DMS114 treated with DMSO at 0.1 percent for 48 hours (cell line): ENCODE data around the gene FCRL4.
"Not testable (repeated sequence)": the region's sequence is repeated elsewhere in the genome, so short reads cannot be mapped to it uniquely, and the experiment has no call there.

Source experiments
- DNase-seq: peaks from one replicate; lab custom pipeline; 2025; ENCODE audit not compliant: unreplicated experiment; lab: John Stamatoyannopoulos, UW

FCRL4 gene

GRCh38 chr1:157551694-157552693 is 45.9 kb downstream of the FCRL4 start, which contains the start of gene FCRL5:
TSS of gene FCRL5 (minus strand) at chr1:157552515. CDS start at chr1:157552362, 153 bp downstream.
- no peak for DNase-seq

DNA sequence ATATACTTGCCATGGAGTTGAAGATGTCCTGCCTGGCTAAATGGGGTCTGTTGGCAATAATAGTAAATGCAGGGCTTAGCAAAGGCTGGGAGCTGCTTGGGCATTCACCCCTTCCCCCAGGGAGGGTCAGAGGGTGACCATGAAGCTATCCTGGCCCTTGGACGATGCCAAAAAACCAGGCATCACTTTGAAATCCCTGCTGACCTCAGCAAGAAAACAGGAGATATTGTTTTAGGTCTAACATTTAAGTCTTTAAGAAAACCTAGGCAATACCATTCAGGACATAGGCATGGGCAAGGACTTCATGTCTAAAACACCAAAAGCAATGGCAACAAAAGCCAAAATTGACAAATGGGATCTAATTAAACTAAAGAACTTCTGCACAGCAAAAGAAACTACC is 49.8 kb downstream of the FCRL4 start:
- DNase-seq = not testable (repeated sequence)

DNA sequence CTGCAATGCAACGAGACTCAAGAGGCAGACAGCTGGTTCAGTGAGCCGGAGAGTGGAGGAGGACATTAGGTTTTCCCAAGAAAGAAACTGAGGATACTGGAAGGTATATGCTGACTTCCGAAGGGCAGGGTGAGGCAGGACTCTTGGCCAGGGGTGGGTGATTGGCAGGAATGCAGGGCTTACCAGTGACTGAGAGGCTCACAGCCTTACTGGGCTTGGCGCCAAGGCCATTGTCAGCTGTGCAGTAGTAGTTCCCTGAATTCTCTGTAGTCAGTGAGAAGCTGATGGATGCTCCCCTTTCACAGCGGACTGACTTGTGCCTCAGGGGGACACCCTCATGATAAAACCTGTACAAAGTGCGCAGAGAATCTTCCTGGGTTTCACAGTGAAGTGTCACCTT is 55.2 kb downstream of the FCRL4 start:
- DNase-seq = no peak

DNA sequence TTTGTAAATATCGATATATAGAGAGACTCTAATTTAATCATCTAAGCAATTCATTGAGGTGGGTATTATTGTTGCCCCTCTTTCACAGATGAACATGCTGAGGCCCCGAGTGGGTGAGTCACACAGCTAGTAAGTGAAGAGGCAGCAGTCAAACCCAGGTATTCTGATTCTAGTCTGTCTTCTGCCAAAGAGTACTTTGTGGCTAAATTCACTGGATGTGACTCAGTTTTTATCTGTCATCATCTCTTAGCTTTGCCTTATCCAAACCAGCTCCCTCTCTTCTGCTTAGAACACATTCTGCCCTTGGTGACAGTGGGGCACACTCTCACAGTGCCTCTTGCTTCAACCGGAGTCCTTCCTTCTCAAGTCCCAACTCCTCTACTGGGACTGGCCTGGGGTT is 57.0 kb downstream of the FCRL4 start:
- no peak for DNase-seq

DNA sequence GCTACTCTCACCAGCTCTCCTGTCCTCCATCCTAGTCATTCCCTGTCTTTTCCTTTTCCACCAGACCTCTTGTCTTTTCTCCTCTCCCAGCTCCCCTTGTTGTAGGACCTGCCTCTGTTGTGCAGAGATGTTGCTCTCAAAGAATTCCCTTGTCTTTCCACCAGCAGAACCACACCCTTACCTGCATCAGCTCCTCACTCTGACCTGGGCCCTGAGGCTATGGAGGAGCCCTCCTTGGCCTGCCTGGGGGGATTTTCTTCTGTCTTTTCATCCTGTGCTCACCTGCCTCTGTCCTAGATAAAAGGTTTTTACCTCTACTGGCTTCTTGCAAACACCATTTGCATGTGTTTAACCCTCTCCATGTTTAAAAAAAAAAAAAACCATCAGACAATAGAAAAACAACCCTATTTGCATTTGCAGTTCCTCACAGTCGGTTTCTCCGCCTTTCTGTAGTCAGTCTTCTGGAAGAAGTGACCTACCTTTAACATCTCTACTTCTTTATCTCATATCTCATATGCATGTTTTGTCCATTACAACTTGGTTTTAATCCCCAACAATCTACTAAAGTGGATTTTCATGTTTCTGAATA is 57.6 kb downstream of the FCRL4 start:
- no peak for DNase-seq

DNA sequence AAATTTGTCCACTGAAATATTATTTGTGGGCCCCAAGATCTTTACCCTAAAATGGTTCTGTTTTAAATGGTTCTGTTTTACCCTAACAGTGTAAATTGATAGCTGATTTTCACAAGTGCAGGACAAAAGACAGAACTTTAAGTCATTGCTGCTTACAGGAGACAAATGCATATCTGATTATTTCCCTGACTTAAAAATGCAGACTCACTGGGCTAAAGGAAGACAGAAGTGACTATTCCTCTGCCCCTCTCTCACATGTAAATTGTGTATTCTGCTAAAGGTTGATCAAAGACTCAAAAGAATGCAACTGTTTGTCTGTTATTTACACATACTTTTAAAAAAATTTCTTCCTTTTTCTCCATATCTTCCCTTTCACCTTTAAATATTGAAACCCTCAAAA is 58.3 kb downstream of the FCRL4 start:
- DNase-seq = no peak

GRCh38 chr1:157532569-157532968 is 65.3 kb downstream of the FCRL4 start:
- no peak for DNase-seq

DNA sequence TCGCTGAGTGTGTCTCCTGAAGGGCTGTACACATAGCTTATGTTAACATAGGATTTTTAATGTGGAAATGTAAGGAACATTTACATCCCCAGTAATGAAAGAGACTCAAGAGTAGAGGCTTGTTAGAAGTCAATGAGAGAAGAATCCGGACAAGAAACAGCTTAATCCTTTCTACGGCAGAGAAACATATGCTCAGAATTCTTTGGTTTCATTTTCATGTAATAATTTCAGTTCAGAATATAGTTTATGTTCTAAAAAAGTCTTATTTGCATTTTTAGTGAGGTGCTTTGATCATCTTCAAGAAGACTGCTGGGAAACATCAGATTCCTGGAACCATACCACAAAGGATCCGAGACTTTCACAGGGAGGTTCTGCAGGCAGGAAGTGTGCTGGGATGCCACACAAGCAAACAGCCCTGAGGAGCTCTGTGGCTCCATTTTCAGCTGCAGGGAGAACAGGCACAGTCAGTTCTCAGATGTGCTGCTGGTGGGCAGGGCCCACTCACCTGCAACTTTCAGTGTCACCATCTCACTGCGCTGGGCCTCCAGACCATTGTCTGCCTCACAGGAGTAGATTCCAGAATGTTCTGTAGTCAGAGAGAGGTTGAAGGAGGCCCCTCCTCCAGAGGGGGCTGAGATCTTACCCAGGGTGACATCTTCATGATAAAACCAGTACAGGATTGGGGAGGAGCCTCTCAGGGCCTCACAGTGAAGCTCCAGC is 74.0 kb downstream of the FCRL4 start:
- DNase-seq = no peak
